Activated CD4-positive, alpha-beta T cell treated with anti-CD3 and anti-CD28 coated beads, Interleukin-2, Interleukin-6, amounts not matched to agents 100 ng/mL and 50 ng/mL, durations not matched to agents 16 hours and 8 hours (primary cell): ENCODE data around the gene DDX49.
"Not testable (repeated sequence)": the region's sequence is repeated elsewhere in the genome, so short reads cannot be mapped to it uniquely, and the experiment has no call there.

ENCODE experiments used
- DNase-seq: peaks from one replicate; pipeline ENCODE4 v3.0.0-alpha.2; 2020

The DDX49 gene

DNA sequence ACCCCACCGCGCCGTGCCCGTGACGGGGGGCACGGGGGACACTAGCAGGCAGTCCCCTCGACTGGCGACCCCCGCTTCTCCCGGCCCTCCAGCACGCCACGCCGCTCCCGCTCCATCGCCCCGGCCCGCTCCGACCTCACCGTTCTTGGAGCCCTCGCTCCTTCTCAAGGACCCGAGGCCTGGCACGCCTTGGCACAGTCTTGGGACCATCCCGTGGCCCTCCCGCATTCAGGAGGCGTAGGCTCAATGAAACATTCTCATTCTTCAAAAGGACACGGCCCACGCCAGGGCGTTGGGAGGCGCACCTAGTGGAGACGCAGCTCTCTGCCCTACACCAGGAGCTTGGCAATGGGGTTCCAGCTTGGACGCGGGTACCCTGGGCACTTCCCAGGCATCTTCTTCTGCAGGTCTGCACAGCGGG lies 23.1 kb upstream of the DDX49 start:
- DNase-seq = no peak

GRCh38 chr19:18897094-18898029 lies 22.2 kb upstream of the DDX49 start:
- DNase-seq = no peak

DNA sequence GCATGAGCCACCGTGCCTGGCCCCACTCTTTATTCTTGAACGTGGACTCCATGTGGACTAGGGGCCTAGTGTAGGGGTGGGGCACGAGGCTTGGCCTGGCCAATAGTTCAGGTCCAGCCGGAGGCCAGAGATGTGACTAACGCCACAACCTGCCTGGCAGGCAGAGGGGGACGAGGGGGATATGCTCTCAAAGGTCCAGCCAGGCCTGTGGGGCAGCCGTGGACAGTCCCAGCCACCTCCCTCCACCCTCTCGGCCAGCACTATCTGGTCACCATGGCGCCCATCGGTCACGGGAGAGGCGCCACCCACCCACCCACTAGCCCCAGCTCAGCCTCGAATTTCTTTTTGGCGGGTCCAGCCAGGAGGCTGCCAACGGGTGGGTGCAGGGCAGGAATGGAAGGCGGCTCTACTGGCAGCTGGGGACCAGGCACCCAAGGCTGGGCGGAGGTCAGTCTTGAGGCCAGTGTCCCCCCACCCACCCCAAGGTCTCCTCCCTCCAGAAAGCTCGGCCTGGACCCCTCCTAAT lies 21.4 kb upstream of the DDX49 start:
- DNase-seq = no peak

GRCh38 chr19:18898607-18899408 lies 20.7 kb upstream of the DDX49 start:
- DNase-seq = no peak

- DNase-seq = no peak
These were observed 19.6 kb upstream of the DDX49 start for GRCh38 chr19:18899624-18900560.

DNA sequence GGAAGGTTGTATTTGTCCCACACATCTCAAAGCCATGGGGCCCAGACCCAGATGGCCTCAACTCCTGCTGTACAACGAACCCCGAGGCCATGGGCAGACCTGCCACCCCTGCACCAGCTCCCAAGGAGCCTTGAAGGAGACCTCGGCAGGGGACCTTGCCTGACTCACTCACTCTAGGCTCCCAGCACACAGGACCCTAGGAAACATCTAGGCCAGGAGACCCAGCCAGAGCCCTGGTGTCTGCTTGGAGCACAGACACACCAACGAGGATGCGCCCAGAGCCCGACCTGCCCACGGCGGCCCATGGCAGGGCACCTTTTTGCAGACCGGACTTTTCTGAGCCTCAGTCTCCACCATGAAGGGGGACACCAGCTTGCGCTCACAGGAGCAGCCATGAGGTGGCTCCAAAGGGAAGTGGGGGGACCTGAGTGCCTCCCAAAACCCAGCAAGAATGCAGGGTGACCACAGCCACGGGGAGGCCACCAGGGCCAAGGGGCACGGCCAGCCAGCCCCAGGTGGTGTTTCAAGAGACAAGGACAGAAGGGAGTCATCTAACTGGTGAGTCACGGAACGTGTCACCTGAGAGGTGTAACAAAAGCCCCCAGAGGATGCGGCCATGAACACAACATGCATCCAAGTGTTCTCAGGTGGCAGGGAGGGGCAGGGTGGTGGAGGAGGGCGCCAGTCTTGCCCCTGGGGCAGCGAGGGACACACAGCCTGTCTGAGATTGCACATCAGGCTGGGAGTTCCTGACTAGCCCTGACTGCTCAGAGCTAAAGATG lies 18.6 kb upstream of the DDX49 start:
- no peak for DNase-seq

DNA sequence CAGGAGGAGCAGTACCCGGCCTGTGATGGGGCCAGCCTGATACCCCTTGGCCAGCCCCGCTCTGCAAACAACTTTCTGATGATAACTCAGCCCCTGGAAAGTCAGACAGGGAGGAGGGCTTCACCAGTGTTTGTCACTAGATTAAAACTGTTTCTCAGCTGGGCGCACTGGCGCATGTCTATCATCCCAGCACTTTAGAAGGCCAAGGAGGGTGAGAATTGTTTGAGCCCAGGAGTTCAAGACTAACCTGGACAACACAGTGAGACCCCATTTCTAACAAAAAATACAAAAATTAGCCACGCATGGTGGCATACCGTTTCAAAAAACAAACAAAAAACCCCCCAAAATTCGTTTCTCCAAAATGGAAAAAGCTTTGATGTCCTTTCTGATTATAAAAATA lies 18.0 kb upstream of the DDX49 start:
- no peak for DNase-seq

DNA sequence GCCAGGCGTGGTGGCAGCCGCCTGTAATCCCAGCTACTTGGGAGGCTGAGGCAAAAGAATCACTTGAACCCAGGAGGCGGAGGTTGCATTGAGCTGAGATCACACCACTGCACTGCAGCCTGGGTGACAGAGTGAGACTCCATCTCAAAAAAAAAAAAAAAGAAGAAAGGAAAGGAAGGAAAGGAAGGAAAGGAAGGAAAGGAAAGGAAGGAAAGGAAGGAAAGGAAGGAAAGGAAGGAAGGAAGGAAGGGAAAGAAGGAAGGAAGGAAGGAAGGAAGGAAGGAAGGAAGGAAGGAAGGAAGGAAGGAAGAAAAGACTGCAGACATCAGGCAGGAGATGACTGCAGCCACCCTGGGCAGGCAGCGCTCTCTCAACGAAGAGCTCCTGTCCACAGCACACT lies 17.0 kb upstream of the DDX49 start:
- not testable (repeated sequence) for DNase-seq

DNA sequence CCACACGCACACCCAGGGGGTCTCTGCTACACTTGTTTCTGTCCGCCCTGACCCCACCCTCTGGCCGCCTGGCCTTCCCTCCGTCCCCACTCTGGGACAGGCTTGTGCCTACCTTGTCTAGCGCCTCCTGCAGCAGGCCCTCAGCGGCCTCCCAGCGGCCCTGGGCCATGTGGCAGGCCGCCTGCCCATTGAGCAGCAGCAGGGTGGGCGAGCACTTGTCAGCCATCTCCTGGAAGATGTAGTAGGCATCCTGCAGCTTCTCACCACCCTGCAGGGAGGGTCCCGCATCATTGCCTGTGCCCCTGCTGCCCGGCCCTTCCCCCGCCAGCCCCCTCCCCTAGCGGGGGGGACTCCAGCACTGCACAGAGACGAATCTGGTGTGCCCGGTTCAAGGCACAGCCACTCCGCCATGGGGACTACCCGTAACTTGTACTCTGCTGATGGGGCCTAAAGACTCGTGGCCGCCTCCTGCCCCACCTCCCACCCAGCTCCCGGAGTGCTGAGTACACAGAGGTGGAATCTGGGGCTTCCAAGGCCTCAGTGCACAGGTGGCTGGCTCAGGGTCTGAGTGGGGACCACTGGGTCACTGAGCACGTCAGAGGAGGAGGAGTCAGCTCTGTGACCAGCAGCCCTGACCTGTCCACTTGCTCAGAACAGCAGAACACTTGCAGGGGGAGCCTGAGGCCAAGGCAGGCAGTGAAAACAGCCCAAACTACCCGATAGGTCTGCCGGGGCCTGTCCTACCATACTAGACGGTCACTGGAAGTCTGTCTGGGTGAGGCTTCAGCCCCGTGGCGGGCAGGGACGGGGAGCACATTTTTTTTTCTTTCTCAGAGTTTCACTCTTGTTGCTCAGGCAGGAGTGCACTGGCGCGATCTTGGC lies 16.1 kb upstream of the DDX49 start:
- DNase-seq = no peak

DNA sequence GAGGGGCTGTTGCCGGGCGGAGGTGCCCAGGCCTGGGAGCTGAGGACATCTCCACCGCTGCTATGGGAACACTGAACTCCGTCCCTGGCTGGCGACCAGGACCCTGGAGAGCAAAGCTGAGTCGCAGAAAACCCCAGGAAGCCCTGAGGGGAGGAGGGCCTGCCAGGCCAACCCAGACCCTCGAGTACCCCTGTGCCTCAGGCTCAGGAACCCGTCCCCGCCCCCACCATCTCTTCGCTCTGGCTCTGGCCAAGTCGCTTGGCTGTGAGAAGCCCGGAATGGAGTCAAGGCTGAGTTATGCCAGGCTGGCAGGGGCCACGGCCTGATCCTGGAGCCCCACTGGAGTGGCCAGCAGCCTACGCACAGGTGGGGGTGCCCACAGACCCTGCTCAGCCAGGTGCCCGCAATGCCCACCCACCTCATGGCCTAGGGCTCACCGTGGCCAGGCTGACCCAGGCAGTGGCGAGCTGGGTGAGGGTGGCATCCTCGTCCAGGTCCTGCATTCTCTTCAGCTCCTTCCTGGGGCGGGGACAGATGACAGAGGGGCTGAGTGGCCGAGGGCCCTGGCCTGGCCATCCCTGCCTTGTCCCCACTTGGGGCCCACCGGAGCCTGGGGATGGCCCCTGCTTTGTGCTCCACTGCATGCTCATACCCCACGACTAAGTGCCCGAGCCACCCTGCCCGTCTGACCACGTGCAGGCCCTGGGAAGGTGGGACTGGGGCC lies 15.0 kb upstream of the DDX49 start:
- no peak for DNase-seq

GRCh38 chr19:18905058-18905456 lies 14.5 kb upstream of the DDX49 start:
- no peak for DNase-seq

DNA sequence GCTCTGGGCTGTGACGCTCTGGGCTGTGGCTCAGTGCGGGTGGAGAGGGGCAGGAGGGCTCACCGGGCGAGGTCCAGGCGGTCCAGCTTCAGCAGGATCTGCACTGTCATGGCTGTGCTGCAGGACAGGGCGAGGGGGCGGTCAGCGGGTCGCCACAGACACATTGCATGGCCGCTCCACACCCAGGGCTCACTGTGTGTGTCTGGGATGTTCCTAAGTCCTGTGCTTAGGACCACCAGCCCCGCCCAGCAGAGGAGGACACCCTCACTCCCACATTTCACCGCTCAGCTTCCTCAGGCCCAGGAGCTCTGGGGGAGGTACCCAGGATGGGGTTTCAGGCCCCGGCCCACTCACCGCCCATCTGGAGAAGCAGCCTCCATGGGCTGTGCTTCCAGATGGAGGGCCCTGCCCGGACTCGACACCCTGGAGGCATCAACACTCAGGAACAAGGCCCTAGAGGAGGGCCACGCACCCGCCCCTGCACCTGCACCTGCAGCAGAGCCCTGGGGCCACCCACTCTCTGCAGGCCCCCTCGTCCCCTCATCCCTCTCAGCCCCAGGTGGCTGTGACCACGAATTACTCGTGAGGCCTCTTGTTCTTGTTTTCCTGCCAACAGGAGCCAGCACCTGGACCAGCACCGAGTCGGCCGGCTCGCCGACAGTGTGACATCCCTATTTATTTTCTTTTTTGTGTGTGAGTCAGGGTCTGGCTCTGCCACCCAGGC lies 13.8 kb upstream of the DDX49 start:
- no peak for DNase-seq

DNA sequence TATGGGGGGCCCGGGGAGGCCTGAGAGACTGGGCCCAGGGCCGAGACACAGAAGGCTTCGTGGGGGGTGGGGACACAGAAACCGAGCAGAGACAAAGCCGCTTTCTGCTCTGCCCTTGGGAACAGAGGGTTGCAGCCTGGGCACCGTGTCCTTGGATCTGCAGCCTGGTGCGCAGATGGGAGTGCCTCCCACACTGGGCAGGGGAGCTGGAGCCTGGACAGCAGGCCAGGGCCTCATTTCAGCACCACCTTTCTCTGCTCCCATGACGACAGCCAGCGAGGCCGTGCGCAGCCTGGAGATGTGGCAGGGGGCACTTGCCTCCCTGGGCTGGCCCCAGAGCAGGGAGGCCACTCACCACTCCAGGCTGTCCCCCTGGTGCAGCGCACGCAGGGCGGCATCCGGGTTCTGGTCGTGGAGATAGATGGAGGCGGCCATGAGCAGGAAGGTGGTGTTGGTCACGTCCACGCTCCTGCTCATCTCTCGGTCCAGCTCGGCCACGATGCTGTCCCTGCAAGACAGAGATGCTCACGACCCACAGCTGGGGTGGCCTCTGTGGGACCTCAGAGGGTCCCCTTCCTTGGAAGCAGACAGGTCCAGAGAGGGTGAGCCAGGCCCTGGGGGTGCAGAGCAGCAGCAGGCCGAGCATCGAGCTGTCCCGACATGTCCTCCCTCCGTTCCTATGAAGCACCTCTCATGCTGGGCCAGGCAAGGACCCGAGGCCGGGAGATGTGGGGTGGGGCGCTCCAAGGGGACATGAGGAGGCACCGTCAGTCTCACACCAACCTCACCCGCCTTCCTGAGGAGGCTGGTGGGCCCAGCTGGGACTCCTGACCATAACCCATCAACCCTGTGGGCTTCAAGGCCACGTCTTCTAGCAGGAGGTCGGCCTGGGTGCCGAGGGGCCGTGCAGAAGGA lies 12.7 kb upstream of the DDX49 start:
- no peak for DNase-seq

GRCh38 chr19:18908917-18909619 lies 10.4 kb upstream of the DDX49 start:
- no peak for DNase-seq

- no peak for DNase-seq
These were observed 9.5 kb upstream of the DDX49 start for GRCh38 chr19:18910010-18910409.

- no peak for DNase-seq
These were observed 8.6 kb upstream of the DDX49 start for GRCh38 chr19:18910801-18911436.

DNA sequence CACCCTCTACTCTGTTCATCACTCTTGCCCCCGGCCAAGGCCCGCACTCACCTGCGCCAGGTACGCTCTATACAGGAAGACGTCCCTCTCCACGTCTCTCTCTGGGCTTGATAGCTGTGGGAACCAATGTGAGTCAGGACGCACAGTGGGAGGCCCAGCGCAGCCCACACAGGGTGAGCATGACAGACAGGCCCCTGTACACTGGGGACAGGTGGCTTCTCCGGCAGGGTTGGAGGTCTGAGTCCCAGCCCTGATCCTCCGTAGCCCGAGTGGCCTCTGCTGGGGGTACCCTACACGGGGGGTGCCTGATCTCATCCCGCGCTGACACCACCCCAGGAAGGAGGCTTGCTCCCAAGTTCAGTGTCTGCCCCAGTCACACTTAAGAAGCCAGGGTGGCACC lies 6.6 kb upstream of the DDX49 start:
- DNase-seq = no peak
